Ectodermal cell (in vitro differentiated cells): ENCODE measurements around the gene AUH.

Source experiments
- H3K27ac ChIP-seq: 2 replicates; pipeline ENCODE4 v1.7.0; 2013; ENCODE audit warnings: mild to moderate bottlenecking, low read depth, low read length; ENCODE audit not compliant: insufficient read depth, poor library complexity, severe bottlenecking
- H3K27me3 ChIP-seq: 2 replicates; pipeline ENCODE4 v1.7.0; 2013; ENCODE audit warnings: mild to moderate bottlenecking, low read length; ENCODE audit not compliant: insufficient read depth, control insufficient read depth, poor library complexity, severe bottlenecking
- H3K36me3 ChIP-seq: one replicate; pipeline ENCODE4 v1.7.0; 2013; ENCODE audit warnings: low read length; ENCODE audit not compliant: control insufficient read depth, insufficient read depth
- H3K4me1 ChIP-seq: one replicate; pipeline ENCODE4 v1.7.0; 2013; ENCODE audit warnings: low read length; ENCODE audit not compliant: control insufficient read depth, insufficient read depth
- H3K4me3 ChIP-seq: 2 replicates; pipeline ENCODE4 v1.7.0; 2013; ENCODE audit warnings: low read depth, low read length, control low read depth; ENCODE audit not compliant: insufficient read depth
- H3K9me3 ChIP-seq: 2 replicates; pipeline ENCODE4 v1.7.0; 2013; ENCODE audit warnings: mild to moderate bottlenecking, low read length, moderate library complexity; ENCODE audit not compliant: control insufficient read depth
- WGBS, 2 experiments: methylation state at CpG; one replicate each; pipeline ENCODE4 v1.1.7; 2013; ENCODE audit warnings: missing lambda C conversion rate in 2 of 2; 5-methylcytosine and 5-hydroxymethylcytosine counted together

AUH gene

GRCh38 chr9:91341749-91342148 is 20.0 kb downstream of the AUH start:
- H3K27me3 ChIP-seq, result no peaks in the 10 kb centered on the region
- no peaks in the 10 kb centered on the region for H3K9me3 ChIP-seq
- no peak overlapping the region for H3K4me3 ChIP-seq
- H3K4me1 ChIP-seq, result no peaks in the 10 kb centered on the region
- 87 to 88% methylated on average over 3 of the region's 3 CpGs for WGBS, 2 experiments
- no peak overlapping the region for H3K27ac ChIP-seq
- no peaks in the 10 kb centered on the region for H3K36me3 ChIP-seq

GRCh38 chr9:91341258-91341746 is 20.4 kb downstream of the AUH start:
- no peaks in the 10 kb centered on the region for H3K36me3 ChIP-seq
- no peaks in the 10 kb centered on the region for H3K4me1 ChIP-seq
- no peaks in the 10 kb centered on the region for H3K27me3 ChIP-seq
- no peaks in the 10 kb centered on the region for H3K9me3 ChIP-seq
- WGBS, 2 experiments, result 96 to 97% methylated on average over 3 of the region's 3 CpGs
- no peak overlapping the region for H3K27ac ChIP-seq
- H3K4me3 ChIP-seq, result no peak overlapping the region

GRCh38 chr9:91340395-91340967 is 21.2 kb downstream of the AUH start:
- 95% methylated on average over 1 of the region's 1 CpG for WGBS, 2 experiments
- H3K9me3 ChIP-seq, result no peaks in the 10 kb centered on the region
- no peaks in the 10 kb centered on the region for H3K36me3 ChIP-seq
- H3K27me3 ChIP-seq, result no peaks in the 10 kb centered on the region
- no peak overlapping the region for H3K27ac ChIP-seq
- no peak overlapping the region for H3K4me3 ChIP-seq
- no peaks in the 10 kb centered on the region for H3K4me1 ChIP-seq

- Histone ChIP-seq H3K9me3 (no peaks in the 10 kb centered on the region), H3K4me3 (no peak overlapping the region), H3K36me3 (no peaks in the 10 kb centered on the region), H3K27me3 (no peaks in the 10 kb centered on the region), H3K4me1 (no peaks in the 10 kb centered on the region), H3K27ac (no peak overlapping the region)
Measured at GRCh38 chr9:91338681-91339080, 23.0 kb downstream of the AUH start.

- Histone ChIP-seq H3K4me3 (no peak overlapping the region), H3K27me3 (no peaks in the 10 kb centered on the region), H3K27ac (no peak overlapping the region), H3K4me1 (no peaks in the 10 kb centered on the region), H3K36me3 (no peaks in the 10 kb centered on the region), H3K9me3 (no peaks in the 10 kb centered on the region)
- 92 to 94% methylated on average over 1 of the region's 1 CpG for WGBS, 2 experiments
Measured at GRCh38 chr9:91336786-91337185, 24.9 kb downstream of the AUH start.

- no peaks in the 10 kb centered on the region for H3K27me3 ChIP-seq
- H3K4me3 ChIP-seq, result no peak overlapping the region
- 92 to 95% methylated on average over 4 of the region's 4 CpGs for WGBS, 2 experiments
- H3K4me1 ChIP-seq, result no peaks in the 10 kb centered on the region
- H3K27ac ChIP-seq, result no peak overlapping the region
- no peaks in the 10 kb centered on the region for H3K36me3 ChIP-seq
- H3K9me3 ChIP-seq, result no peaks in the 10 kb centered on the region
Measured at GRCh38 chr9:91334053-91334452, 27.7 kb downstream of the AUH start.

GRCh38 chr9:91333551-91333950 is 28.2 kb downstream of the AUH start:
- Histone ChIP-seq H3K4me3 (no peak overlapping the region), H3K27me3 (no peaks in the 10 kb centered on the region), H3K36me3 (no peaks in the 10 kb centered on the region), H3K4me1 (no peaks in the 10 kb centered on the region), H3K27ac (no peak overlapping the region), H3K9me3 (no peaks in the 10 kb centered on the region)
- WGBS, 2 experiments, result 97 to 100% methylated on average over 1 of the region's 1 CpG

GRCh38 chr9:91332546-91333231 is 29.0 kb downstream of the AUH start:
- WGBS, 2 experiments, result 94 to 95% methylated on average over 12 of the region's 12 CpGs
- no peak overlapping the region for H3K4me3 ChIP-seq

GRCh38 chr9:91331849-91332248 is 29.9 kb downstream of the AUH start:
- H3K27me3 ChIP-seq, result no peaks in the 10 kb centered on the region
- no peak overlapping the region for H3K4me3 ChIP-seq
- peaks cover 11% of the 10 kb centered on the region for H3K36me3 ChIP-seq
- no peaks in the 10 kb centered on the region for H3K4me1 ChIP-seq
- WGBS, 2 experiments, result 91 to 94% methylated on average over 6 to 7 of the region's 7 CpGs
- H3K27ac ChIP-seq, result no peak overlapping the region
- no peaks in the 10 kb centered on the region for H3K9me3 ChIP-seq

More at GRCh38 chr9:91332546-91333231, 29.0 kb downstream of the AUH start:
- no peaks in the 10 kb centered on the region for H3K4me1 ChIP-seq
- H3K9me3 ChIP-seq, result no peaks in the 10 kb centered on the region
- no peaks in the 10 kb centered on the region for H3K27me3 ChIP-seq
- peaks cover 3% of the 10 kb centered on the region for H3K36me3 ChIP-seq
- H3K27ac ChIP-seq, result no peak overlapping the region

- WGBS, 2 experiments, result 97% methylated on average over 6 of the region's 6 CpGs
- H3K27me3 ChIP-seq, result no peaks in the 10 kb centered on the region
- no peak overlapping the region for H3K4me3 ChIP-seq
- H3K9me3 ChIP-seq, result no peaks in the 10 kb centered on the region
- no peaks in the 10 kb centered on the region for H3K4me1 ChIP-seq
- no peak overlapping the region for H3K27ac ChIP-seq
- H3K36me3 ChIP-seq, result peaks cover 12% of the 10 kb centered on the region
Measured at GRCh38 chr9:91328186-91328585, 33.5 kb downstream of the AUH start.
